Muscle layer of colon (tissue), 2 donors: ENCODE results near the gene CNOT2.
"Not testable (repeated sequence)": the region's sequence is repeated elsewhere in the genome, so short reads cannot be mapped to it uniquely, and the experiment has no call there.

ENCODE experiments used
- H3K27ac ChIP-seq: one replicate; pipeline ENCODE4 v1.7.0; 2013; ENCODE audit warnings: low read depth, mild to moderate bottlenecking, low read length, moderate library complexity
- H3K27me3 ChIP-seq, 2 donors: one replicate each; pipeline ENCODE4 v1.7.0; 2013; ENCODE audit warnings: low read length in 2 of 2, mild to moderate bottlenecking in 2 of 2; ENCODE audit not compliant: insufficient read depth in 2 of 2, control insufficient read depth in 1 of 2
- H3K36me3 ChIP-seq: one replicate; pipeline ENCODE4 v1.7.0; 2013; ENCODE audit warnings: mild to moderate bottlenecking, low read length; ENCODE audit not compliant: insufficient read depth
- H3K4me1 ChIP-seq: one replicate; pipeline ENCODE4 v1.7.0; 2013; ENCODE audit warnings: mild to moderate bottlenecking, low read length; ENCODE audit not compliant: insufficient read depth
- H3K4me3 ChIP-seq, 2 donors: one replicate each; pipeline ENCODE4 v1.7.0; 2013; ENCODE audit warnings: low read length in 2 of 2, low read depth in 1 of 2, mild to moderate bottlenecking in 1 of 2, moderate library complexity in 1 of 2
- H3K9ac ChIP-seq: one replicate; pipeline ENCODE4 v1.7.0; 2013; ENCODE audit warnings: low read length
- H3K9me3 ChIP-seq: one replicate; pipeline ENCODE4 v1.7.0; 2013; ENCODE audit warnings: mild to moderate bottlenecking, low read length
- donor health status: abdominal sarcoma.
- donor health status: Adenocarcinoma of cecum.

The CNOT2 gene

DNA sequence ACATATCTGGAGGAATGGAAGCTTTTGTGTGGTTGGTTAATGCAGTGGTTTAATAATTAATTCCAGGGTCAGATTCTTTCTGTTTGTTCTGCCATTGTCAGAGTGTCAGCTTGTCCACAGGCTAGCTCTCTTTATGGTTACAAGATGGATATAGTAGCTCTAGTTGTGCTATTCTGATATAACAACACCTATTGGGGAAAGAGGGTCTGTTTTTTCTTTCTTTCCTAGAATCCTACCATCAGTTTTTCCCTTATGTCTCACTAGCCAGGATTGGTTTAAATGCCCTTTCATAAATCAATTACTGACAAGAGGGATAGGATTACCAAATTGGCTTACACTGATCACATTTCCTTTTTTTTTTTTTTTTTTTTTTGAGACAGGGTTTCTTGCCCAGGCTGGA, 27.8 kb downstream of the CNOT2 start:
- no peaks in the 10 kb centered on the region for H3K36me3 ChIP-seq
- H3K9me3 ChIP-seq: no peaks in the 10 kb centered on the region
- peaks cover 47% of the 10 kb centered on the region for H3K4me1 ChIP-seq
- H3K27ac ChIP-seq: no peak overlapping the region
- H3K27me3 ChIP-seq: no peaks in the 10 kb centered on the region
- no peak overlapping the region for H3K4me3 ChIP-seq
- H3K9ac ChIP-seq: no peak overlapping the region

DNA sequence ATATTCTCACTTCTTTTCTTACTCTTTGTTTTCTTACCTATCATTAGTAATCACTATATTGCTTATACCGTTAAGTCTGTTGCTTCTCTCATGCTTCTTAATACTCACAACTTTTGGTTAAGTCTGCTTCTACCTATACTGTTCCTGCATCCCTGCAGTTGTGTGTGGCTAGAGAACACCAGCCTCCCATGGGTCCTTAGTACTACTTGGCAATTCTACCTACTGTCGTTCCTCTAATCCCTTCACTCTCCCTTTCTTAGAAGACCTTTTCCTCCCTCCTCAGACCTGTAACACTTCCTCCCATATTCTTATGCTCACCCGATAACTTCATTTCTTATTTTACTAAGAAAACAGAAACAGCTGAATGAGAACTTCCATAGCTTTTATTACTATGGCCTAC, 29.3 kb downstream of the CNOT2 start:
- Histone ChIP-seq H3K36me3 (no peaks in the 10 kb centered on the region), H3K9ac (no peak overlapping the region), H3K4me3 (no peak overlapping the region), H3K4me1 (peaks cover 47% of the 10 kb centered on the region), H3K27ac (no peak overlapping the region), H3K27me3 (no peaks in the 10 kb centered on the region), H3K9me3 (no peaks in the 10 kb centered on the region)

DNA sequence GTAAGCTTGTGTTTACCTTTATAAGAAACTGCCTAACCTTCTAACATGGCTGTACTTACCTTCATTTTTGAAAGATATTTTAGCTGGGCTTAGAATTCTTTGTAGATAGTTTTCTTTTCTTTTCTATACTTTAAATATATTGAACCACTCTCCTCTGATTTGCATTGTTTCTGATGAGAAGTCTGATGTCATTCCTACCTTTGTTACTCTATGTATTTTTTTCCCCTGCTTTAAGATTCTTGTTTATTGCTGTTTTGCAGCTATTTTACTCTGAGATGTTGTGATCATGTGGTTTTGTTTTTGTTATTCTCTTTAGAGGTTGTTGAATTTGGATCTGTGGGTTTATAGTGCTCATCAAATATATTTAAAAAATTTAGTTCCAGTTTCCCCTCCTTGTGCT, 31.8 kb downstream of the CNOT2 start:
- no peak overlapping the region for H3K4me3 ChIP-seq
- peaks cover 30% of the 10 kb centered on the region for H3K4me1 ChIP-seq
- no peak overlapping the region for H3K9ac ChIP-seq
- H3K36me3 ChIP-seq: no peaks in the 10 kb centered on the region
- H3K9me3 ChIP-seq: no peaks in the 10 kb centered on the region
- no peak overlapping the region for H3K27ac ChIP-seq
- H3K27me3 ChIP-seq: no peaks in the 10 kb centered on the region

DNA sequence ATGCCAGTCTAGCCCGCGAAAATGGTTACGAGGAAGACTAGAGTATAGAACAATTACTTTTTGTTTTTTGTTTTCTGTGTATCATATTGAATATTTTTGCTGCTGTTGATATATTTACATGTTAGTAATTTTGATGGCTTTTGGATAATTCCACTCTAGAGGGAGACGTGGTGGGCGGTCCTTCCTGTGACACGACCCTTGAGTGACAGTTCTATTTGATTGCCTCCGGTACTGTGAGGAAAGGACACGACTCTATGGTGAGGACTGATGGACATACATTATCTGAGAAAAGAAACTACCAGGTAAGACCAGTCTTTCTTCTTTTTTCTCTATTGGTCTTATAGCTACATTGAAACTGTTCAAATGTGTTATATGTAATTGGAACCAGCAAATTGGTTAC, 34.7 kb downstream of the CNOT2 start:
- H3K4me3 ChIP-seq: no peak overlapping the region
- no peaks in the 10 kb centered on the region for H3K36me3 ChIP-seq
- H3K27me3 ChIP-seq: no peaks in the 10 kb centered on the region
- H3K27ac ChIP-seq: no peak overlapping the region
- peaks cover 8% of the 10 kb centered on the region for H3K4me1 ChIP-seq
- H3K9me3 ChIP-seq: no peaks in the 10 kb centered on the region
- no peak overlapping the region for H3K9ac ChIP-seq

DNA sequence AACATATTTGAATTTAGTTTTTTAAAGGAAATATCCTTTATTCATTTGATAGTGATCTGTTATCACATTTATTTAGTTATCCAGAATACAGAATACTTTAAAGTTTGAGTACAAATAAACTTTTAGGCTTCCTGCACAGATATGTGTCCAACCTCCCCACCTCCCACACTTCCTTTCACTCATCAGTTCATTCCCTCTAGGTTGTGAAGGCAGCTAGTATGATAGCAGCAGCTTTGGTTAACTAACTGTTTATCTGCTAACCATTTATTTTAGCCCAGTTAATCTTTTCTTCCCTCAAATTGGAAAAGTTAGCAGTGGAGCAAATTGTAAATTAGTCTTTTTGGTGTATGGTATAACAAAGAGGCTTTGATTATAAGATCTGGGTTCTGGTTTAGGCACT, 35.7 kb downstream of the CNOT2 start:
- Histone ChIP-seq H3K36me3 (no peaks in the 10 kb centered on the region), H3K9me3 (no peaks in the 10 kb centered on the region), H3K9ac (no peak overlapping the region), H3K4me1 (peaks cover 4% of the 10 kb centered on the region), H3K27me3 (no peaks in the 10 kb centered on the region), H3K27ac (no peak overlapping the region), H3K4me3 (no peak overlapping the region)

DNA sequence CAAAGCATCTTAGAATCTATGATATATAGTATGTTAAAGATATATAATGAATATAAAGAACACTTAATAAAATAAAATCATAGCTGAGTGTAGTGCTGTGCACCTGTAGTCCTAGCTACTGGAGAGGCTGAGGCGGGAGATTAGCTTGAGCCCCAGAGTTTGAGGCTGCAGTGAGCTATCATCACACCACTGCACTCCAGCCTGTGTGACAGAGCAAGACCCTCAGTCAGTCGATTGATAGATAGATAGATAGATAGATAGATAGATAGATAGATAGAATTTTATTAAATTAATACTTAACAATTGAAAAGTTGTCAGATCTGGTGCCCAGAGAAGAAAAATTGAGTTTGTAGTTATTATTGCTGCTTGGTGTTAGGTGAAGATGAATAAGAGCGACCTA, 40.0 kb downstream of the CNOT2 start:
- no peaks in the 10 kb centered on the region for H3K4me1 ChIP-seq
- no peak overlapping the region for H3K27ac ChIP-seq
- H3K4me3 ChIP-seq: no peak overlapping the region
- H3K9me3 ChIP-seq: no peaks in the 10 kb centered on the region
- H3K27me3 ChIP-seq: no peaks in the 10 kb centered on the region
- no peak overlapping the region for H3K9ac ChIP-seq
- no peaks in the 10 kb centered on the region for H3K36me3 ChIP-seq

DNA sequence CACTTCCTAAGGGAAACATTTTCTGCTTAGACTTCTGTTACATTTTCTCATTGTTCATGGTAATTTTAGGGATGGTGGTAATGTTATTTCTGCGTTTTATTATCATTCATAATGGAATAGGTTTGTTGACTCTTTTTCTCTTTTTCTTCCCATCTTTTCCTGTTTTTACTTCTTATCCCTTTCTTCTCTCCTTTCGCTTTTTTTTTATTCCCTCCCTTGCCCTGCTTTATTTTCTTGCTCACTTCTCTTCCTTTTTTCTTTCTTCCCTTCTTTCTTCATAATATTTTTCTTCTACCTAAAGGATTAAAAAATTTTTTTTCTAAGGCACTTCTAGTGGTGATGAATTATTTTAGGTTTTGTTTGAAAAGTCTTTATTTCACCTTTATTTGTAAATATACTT, 45.6 kb downstream of the CNOT2 start:
- Histone ChIP-seq H3K4me3 (no peak overlapping the region), H3K9me3 (no peaks in the 10 kb centered on the region), H3K27ac (no peak overlapping the region), H3K27me3 (no peaks in the 10 kb centered on the region), H3K36me3 (no peaks in the 10 kb centered on the region), H3K4me1 (no peaks in the 10 kb centered on the region), H3K9ac (no peak overlapping the region)

DNA sequence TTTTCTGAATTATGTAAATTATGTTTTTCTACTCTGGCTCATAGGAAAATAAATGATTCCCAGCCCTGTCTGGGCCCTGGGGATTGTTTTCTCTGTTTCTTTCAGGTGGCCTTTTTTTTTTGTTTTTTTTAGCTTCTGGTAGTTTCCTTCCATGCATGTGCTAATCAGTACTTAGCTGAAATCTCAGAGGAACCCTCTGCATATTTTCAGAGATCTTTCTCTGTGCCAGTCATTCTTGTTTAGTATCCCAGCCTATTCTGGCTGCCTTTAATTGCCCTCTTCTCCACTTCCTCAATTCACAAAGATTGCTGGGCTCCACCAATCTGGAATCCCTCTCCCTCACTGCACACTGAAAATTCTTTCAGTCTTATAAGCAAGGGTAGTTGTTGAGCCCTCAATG, 46.9 kb downstream of the CNOT2 start:
- H3K4me1 ChIP-seq: peaks cover 4% of the 10 kb centered on the region
- H3K4me3 ChIP-seq: no peak overlapping the region
- H3K27me3 ChIP-seq: no peaks in the 10 kb centered on the region
- no peaks in the 10 kb centered on the region for H3K36me3 ChIP-seq
- H3K9me3 ChIP-seq: no peaks in the 10 kb centered on the region
- no peak overlapping the region for H3K9ac ChIP-seq
- H3K27ac ChIP-seq: no peak overlapping the region

DNA sequence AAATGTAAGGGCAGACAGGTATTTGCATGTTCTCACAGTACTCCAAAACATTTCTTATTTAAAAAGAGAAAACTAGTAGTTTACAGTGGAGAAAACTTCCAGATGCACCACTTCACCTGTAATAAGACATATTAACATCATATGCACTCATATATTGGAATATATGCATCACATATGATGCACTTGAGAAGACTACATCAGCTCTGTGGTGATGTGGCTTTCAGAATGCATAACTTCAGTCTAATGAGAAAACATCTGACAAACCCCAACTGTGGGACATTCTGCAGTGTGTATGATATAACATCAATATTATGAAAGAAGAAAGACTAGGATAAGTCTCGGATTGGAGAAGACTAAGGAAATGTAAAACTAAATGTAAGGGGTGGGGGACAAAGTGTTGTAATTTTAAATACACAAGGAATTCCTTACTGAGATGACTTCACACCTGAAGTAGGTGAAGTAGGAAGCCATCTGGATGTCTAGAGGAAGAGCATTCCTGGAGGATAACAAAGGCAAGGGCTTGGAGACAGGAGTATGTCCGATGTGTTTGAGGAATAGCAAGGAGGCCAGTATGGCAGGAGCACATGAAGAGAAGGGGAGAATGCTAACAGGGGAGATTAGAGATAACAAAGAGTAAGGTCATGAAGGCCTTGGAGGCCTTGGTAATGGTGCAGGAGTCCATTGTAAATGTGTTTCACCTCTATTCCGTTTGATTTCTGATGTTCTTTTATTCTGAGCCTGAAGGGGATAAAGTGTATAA, 49.0 kb downstream of the CNOT2 start:
- Histone ChIP-seq H3K9me3 (no peaks in the 10 kb centered on the region), H3K4me3 (no peak overlapping the region), H3K4me1 (peaks cover 7% of the 10 kb centered on the region), H3K27ac (no peak overlapping the region), H3K36me3 (no peaks in the 10 kb centered on the region), H3K27me3 (no peaks in the 10 kb centered on the region), H3K9ac (no peak overlapping the region)

DNA sequence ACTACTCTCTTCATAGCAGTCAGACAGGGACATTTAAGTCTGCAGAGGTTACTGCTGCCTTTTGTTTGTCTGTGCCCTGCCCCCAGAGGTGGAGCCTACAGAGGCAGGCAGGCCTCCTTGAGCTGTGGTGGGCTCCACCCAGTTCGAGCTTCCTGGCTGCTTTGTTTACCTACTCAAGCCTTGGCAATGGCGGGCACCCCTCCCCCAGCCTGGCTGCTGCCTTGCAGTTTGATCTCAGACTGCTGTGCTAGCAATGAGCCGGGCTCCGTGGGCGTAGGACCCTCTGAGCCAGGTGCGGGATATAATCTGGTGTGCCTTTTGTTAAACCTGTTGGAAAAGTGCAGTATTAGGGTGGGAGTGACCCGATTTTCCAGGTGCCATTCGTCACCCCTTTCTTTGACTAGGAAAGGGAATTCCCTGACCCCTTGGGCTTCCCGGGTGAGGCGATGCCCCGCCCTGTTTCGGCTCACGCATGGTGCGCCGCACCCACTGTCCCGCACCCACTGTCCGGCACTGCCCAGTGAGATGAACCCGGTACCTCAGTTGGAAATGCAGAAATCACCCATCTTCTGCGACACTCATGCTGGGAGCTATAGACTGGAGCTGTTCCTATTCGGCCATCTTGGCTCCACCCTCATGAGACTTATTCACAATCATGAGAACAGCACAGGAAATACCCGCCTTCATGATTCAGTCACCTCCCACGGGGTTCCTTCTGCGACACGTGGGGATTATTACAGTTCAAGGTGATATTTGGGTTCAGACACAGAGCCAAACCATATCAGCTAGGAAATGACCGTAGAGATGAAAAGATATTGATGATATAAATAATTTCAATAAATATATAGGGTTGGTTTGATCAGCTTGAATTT, 61.7 kb downstream of the CNOT2 start:
- H3K4me3 ChIP-seq, H3K9me3 ChIP-seq, H3K27ac ChIP-seq, H3K4me1 ChIP-seq, H3K27me3 ChIP-seq, H3K9ac ChIP-seq, H3K36me3 ChIP-seq: not testable (repeated sequence)

DNA sequence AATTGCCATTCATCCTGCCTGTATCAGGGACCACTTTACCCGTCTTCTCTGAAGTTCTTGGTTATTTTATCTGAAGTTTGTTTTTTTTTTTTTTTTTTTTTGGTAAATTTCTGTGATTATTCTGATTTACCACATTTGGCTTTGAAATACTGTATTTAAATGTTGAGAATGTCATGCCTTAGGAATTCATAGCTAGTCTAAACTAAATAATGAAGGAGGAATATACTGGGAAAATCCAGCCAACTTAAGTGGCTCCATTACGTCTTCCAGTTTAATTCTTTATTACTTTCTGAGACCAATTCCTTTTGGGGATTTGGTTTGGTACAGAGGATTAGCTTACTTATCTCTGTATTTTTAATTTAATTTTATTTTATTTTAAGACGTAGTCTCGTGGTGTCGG, 62.6 kb downstream of the CNOT2 start:
- H3K4me1 ChIP-seq: no peaks in the 10 kb centered on the region
- H3K27me3 ChIP-seq: no peaks in the 10 kb centered on the region
- H3K4me3 ChIP-seq: no peak overlapping the region
- H3K27ac ChIP-seq: no peak overlapping the region
- no peaks in the 10 kb centered on the region for H3K36me3 ChIP-seq
- H3K9ac ChIP-seq: no peak overlapping the region
- H3K9me3 ChIP-seq: no peaks in the 10 kb centered on the region

DNA sequence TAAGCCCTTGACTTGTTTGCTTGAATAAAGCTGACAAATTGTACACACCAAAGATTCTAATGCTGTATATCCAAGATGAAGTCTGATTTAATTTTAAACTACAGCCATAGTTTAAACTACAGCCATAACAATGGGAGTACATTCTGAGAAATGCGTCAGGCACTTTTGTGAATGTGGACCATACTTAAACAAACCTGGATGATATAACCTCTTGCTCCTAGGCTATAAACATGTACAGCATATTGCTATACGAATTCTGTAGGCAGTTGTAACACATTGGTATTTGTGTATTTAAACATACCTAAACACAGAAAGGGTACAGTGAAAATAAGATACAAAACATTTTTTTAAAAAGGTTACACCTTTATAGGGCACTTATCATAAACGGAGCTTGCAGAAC, 63.4 kb downstream of the CNOT2 start:
- Histone ChIP-seq H3K4me3 (no peak overlapping the region), H3K27ac (no peak overlapping the region), H3K9me3 (no peaks in the 10 kb centered on the region), H3K36me3 (no peaks in the 10 kb centered on the region), H3K27me3 (no peaks in the 10 kb centered on the region), H3K9ac (no peak overlapping the region), H3K4me1 (no peaks in the 10 kb centered on the region)
